NB4 (cell line): Measurements from ENCODE around the gene SCP2.

Experiments
- POLR2A ChIP-seq: IDR thresholded peaks from 2 replicates; pipeline ENCODE4 v1.6.1; 2011; ENCODE audit warnings: mild to moderate bottlenecking; ENCODE audit not compliant: insufficient read length; ENCODE audit errors: extremely low read depth
- TF ChIP-seq, protein P1 (sequence below): IDR thresholded peaks from one replicate; pipeline ENCODE4 v1.5.1; 2012; ENCODE audit warnings: low read depth, low read length
- TF ChIP-seq, protein P2 (sequence below): IDR thresholded peaks from 2 replicates; pipeline ENCODE4 v1.6.1; 2011; ENCODE audit warnings: low read depth, low read length

DNA sequence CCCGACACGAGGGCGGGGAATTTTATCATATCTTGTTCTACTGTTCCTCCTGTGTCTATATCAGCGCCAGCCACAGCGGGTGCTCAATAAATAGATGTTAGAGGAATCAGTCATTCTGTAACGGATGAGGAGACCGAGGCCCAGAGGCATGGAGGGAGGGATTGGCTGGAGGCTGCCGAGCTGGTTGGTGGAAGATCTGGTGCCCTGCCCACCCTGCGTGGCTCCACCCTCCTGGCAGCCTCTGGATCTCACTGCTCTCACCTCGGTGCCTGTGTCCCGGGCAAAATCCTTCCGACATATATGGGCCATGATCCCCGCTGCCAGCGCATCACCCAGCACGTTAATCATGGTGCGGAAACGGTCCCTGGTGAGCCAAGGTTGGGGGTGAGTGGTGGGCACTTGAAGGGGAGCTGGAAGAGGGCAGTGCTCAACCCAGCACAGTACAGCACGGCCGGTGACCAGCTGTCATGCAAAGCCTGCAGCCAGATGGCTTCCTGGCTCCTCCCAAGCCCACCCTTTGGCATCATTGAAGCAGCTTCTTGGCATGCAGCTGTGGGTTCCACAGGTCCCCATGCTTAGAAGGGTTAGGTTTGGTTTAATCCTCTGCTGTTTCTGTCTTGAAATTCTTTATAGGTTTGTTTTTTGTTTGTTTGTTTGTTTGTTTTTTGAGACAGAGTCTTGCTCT lies 161.7 kb downstream of the SCP2 start:
- TF ChIP-seq POLR2A = no peak
- TF ChIP-seq, protein P1, sequence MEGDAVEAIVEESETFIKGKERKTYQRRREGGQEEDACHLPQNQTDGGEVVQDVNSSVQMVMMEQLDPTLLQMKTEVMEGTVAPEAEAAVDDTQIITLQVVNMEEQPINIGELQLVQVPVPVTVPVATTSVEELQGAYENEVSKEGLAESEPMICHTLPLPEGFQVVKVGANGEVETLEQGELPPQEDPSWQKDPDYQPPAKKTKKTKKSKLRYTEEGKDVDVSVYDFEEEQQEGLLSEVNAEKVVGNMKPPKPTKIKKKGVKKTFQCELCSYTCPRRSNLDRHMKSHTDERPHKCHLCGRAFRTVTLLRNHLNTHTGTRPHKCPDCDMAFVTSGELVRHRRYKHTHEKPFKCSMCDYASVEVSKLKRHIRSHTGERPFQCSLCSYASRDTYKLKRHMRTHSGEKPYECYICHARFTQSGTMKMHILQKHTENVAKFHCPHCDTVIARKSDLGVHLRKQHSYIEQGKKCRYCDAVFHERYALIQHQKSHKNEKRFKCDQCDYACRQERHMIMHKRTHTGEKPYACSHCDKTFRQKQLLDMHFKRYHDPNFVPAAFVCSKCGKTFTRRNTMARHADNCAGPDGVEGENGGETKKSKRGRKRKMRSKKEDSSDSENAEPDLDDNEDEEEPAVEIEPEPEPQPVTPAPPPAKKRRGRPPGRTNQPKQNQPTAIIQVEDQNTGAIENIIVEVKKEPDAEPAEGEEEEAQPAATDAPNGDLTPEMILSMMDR = no peak
- TF ChIP-seq, protein P2, sequence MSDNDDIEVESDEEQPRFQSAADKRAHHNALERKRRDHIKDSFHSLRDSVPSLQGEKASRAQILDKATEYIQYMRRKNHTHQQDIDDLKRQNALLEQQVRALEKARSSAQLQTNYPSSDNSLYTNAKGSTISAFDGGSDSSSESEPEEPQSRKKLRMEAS = no peak
